Measurements from ENCODE around the gene PRKAG2. TPM values are rescaled to one million over a fixed set of nuclear protein-coding genes. Genes with fewer than 3 reads are reported as not detected.

PRKAG2 gene
- total RNA-seq, 1 donor from 2014 or later, result 130 TPM

DNA sequence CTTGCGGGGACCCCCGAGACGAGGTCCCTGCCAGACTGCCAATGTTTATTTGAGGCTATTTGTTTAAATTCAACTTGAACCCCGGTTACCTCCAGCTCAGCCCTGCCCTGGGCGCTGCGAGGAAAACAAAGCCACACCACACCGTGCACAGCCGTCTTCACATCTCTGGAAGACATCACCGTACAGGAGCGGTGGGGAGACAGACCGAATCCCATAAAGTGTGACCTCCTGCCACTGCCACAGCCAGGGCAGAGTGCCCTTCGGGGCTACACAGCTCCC, 40.0 kb downstream of the PRKAG2 start:
- no peaks in the 10 kb centered on the region for H3K36me3 ChIP-seq
- DNase-seq, result no peak
- H3K9me3 ChIP-seq (replicated peaks), result no peaks in the 10 kb centered on the region
- no peaks in the 10 kb centered on the region for H3K27me3 ChIP-seq (ENCODE audit: low read depth)
- intact Hi-C loops (cut with micrococcal nuclease), result no loop called here
- H3K4me1 ChIP-seq, result no peaks in the 10 kb centered on the region
- TF ChIP-seq, protein P1, sequence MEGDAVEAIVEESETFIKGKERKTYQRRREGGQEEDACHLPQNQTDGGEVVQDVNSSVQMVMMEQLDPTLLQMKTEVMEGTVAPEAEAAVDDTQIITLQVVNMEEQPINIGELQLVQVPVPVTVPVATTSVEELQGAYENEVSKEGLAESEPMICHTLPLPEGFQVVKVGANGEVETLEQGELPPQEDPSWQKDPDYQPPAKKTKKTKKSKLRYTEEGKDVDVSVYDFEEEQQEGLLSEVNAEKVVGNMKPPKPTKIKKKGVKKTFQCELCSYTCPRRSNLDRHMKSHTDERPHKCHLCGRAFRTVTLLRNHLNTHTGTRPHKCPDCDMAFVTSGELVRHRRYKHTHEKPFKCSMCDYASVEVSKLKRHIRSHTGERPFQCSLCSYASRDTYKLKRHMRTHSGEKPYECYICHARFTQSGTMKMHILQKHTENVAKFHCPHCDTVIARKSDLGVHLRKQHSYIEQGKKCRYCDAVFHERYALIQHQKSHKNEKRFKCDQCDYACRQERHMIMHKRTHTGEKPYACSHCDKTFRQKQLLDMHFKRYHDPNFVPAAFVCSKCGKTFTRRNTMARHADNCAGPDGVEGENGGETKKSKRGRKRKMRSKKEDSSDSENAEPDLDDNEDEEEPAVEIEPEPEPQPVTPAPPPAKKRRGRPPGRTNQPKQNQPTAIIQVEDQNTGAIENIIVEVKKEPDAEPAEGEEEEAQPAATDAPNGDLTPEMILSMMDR (IDR thresholded peaks at IDR 0.05; ENCODE audit: borderline replicate concordance), result no peak
- H3K4me3 ChIP-seq, result no peak overlapping the region
- no peak overlapping the region for H3K27ac ChIP-seq (replicated peaks)

DNA sequence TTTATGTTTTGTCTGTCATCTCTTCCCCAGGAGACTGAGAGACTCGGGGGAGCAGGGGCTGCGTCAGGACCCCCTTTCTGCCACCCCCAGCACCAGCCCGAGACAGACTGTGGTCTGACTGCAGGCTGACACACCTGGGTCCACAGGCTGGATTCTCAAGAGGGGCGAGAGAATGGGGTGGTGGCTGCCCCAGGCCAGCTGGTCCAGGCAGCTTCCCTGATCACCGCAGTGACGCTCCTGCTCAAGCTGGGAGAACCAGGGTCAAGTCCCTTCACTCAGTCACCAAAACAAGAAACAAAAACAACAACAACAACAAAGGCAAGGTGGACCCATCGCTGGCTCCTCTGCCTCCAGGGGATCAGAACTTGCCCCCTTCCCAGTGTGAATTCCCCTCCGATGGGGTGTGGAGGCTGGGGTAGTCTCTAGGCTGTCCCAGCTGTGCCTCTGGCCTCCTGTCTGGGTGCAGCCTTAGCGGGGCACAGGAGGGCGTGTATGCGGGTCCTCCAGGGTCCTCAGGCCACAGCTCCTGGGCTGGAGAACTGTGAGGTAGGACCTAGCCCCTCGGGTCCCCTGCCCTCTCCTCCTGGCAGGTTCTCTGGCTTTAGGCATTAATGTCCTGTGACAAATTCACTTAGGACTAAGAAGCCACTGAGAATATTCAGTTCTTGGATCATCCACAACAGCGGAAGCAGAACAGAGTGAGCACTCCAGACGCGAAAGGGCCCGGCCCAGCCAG, 40.6 kb downstream of the PRKAG2 start:
- TF ChIP-seq, protein P1 (IDR thresholded peaks at IDR 0.05; ENCODE audit: borderline replicate concordance), result no peak
- intact Hi-C loops (cut with micrococcal nuclease), result no loop called here

DNA sequence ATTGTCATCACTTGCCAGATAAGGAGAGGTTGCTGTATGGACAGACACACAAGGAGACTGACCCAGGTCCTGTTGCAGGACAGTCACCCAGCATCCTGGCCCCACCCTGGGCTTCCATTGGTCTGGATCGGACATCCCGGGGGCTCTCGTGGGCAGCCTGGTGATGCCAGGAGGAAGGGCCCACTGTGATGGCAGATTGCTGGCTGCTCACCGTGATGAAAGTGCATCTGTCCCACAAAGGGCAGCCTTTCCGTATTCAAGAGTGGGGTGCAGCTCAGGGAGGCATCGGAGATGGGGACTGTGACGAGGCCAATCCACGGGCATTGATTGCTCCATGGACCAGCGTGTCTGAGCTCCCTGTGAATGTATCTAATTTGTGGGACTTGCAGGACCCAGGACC, 41.3 kb downstream of the PRKAG2 start:
- Histone ChIP-seq H3K36me3 (no peaks in the 10 kb centered on the region), H3K4me3 (no peak overlapping the region), H3K27ac (replicated peaks) (no peak overlapping the region), H3K4me1 (no peaks in the 10 kb centered on the region), H3K9me3 (replicated peaks) (no peaks in the 10 kb centered on the region), H3K27me3 (ENCODE audit: low read depth) (no peaks in the 10 kb centered on the region)
- no peak for DNase-seq
- intact Hi-C loops (cut with micrococcal nuclease), result no loop called here
- TF ChIP-seq, protein P1 (IDR thresholded peaks at IDR 0.05; ENCODE audit: borderline replicate concordance), result no peak

More for the DNA sequence above, 40.6 kb downstream of the PRKAG2 start:
- no peaks in the 10 kb centered on the region for H3K4me1 ChIP-seq
- no peaks in the 10 kb centered on the region for H3K27me3 ChIP-seq (ENCODE audit: low read depth)
- no peak overlapping the region for H3K4me3 ChIP-seq
- no peak for DNase-seq
- no peaks in the 10 kb centered on the region for H3K36me3 ChIP-seq
- H3K9me3 ChIP-seq (replicated peaks), result no peaks in the 10 kb centered on the region
- H3K27ac ChIP-seq (replicated peaks), result no peak overlapping the region

DNA sequence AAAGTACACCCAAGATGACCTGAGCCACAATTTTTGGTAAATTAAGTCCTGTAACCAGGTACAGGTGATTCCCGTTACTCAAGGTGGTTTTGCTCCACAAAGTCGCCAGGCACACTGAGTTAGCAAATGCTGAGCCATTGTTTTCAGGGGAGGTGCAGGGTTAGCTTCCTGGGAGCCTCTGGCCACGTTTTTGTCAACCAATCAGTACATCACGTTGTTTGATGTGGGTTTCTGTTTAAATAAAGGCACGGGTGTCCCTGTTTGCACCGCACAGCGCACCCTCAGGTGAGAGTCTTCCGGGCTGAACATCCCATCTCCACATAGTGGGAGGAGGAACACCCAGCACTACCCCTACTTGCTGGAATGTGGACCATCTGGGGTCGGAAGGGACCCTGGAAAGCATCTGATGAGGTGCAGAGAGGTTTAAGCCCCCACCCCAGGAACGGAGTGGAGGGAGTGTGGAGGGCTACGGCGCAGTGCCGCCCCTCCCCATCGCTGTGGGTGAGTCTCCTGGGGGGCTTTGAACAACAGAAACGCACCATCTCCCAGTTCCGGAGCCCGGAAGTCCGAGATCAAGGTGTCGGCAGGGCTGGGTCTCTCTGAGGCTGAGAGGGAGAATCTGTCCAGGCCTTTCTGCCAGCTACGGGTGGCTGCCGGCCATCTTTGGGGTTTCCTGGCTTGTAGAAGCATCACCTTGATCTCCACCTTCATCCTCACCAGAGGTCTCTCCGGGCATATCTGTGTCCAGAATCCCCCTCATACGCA, 42.5 kb downstream of the PRKAG2 start:
- Histone ChIP-seq H3K4me1 (no peaks in the 10 kb centered on the region), H3K36me3 (no peaks in the 10 kb centered on the region), H3K27me3 (ENCODE audit: low read depth) (no peaks in the 10 kb centered on the region), H3K9me3 (replicated peaks) (no peaks in the 10 kb centered on the region), H3K4me3 (no peak overlapping the region), H3K27ac (replicated peaks) (no peak overlapping the region)
- no peak for DNase-seq
- intact Hi-C loops (cut with micrococcal nuclease), result no loop called here
- TF ChIP-seq, protein P1 (IDR thresholded peaks at IDR 0.05; ENCODE audit: borderline replicate concordance), result no peak

DNA sequence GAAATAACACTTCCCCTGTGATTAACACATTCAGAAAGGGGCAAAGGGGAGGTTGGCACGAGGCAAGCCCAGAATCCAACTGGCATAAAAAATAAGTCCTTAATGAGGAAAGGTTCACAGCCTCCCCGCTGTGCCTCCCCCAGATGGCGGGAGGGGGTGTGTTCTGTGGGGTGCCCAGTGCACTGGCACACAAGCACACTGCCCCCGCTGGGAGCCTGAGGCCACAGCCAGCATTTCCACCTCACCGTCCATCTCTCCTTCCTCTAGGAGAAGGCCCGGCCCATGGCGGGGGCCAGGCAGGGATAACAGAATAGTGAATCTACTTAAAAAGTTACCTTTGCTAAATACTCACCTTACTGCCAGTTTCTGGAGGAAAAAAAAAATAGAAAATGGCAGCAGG, 43.2 kb downstream of the PRKAG2 start:
- DNase-seq, result no peak
- Histone ChIP-seq H3K27me3 (ENCODE audit: low read depth) (no peaks in the 10 kb centered on the region), H3K4me3 (no peak overlapping the region), H3K4me1 (no peaks in the 10 kb centered on the region), H3K9me3 (replicated peaks) (no peaks in the 10 kb centered on the region), H3K27ac (replicated peaks) (no peak overlapping the region), H3K36me3 (no peaks in the 10 kb centered on the region)
- TF ChIP-seq, protein P1 (IDR thresholded peaks at IDR 0.05; ENCODE audit: borderline replicate concordance), result no peak
- intact Hi-C loops (cut with micrococcal nuclease), result no loop called here
